Smooth muscle cell of the brain vasculature (primary cell): ENCODE results near the gene SLC18A3.

Source experiments
- DNase-seq: peaks from one replicate; pipeline ENCODE4 v3.0.0-alpha.2; 2012; ENCODE audit warnings: low read depth, low spot score

SLC18A3 gene

DNA sequence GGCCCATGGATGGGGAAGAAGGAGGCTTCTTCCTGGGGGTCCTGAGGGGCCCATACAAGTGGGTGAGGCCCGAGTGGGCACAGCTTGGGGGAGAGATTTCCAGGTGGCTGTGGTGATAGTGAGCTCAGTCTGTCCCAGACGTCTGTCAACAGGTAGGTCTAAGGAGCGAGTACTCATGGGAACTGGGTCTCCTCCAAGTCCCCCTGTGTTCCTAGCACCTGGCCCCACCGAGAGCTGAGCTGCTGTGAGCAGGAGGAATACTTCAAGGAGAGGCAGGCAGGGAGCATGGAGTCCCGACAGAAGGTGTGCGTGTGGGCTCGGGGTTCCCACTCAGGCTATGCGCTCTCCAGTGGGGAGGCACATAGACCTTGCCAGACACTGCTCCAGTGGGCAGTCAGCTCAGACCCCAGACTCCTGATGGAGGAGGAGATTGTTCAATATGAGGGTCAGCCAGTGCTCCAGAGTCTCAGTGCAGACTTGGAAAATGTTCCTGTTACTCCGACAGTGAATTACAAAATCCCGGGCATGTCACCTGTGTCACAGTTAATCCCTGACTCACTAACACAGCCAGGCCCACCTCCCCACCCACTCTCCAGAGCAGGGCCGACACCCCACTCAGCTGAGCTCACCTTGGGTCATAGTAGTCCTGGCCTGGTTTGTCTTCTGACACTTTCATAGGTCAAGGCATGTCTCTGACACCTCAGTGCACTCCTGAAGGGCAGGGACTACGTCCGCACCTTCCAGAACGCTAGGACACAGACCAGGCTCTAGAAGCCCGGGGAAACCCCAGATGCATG lies 41.1 kb downstream of the SLC18A3 start:
- no peak for DNase-seq

GRCh38 chr10:49651917-49652316 lies 41.8 kb downstream of the SLC18A3 start:
- no peak for DNase-seq

DNA sequence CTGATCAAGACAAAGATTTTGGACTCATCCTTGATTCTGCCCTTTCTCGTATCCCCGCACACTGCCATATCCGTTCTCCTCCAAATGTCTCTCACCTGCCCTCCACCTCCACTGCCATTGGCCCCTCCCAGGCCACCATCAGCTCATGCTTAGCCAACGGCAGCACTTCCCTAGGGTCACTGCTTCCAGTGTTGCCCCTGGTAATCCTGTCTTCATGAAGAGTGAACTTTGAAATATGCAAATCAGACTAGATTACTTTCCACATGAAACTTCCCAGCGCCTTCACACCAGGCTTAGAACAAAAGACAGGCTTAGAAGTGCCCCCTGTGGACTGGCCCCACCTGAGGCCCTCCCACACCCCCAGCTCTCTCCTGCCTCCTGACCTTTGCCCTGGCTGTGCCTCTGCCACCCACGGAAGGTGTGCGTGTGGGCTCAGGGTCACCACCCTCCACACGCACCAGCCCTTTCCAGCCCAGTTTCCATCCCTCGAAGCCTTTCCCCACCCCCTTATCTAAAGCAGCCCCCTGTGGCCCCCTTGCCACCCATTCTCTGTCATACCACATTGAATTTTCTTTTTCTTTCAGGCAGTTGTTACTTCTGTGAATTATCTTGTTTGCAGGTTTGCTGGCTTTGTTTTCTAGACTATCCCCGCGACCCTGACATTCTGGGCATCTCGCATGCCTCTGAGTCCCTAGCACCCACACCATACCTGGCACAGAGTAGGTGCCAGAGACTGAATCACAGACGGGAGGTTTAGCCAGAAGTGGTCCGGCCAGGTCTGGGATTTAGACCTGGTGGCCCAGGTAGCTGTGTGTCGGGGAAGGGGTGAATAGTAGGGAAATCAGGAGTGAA lies 42.5 kb downstream of the SLC18A3 start:
- DNase-seq, result no peak

GRCh38 chr10:49653273-49653929 lies 43.3 kb downstream of the SLC18A3 start:
- no peak for DNase-seq

DNA sequence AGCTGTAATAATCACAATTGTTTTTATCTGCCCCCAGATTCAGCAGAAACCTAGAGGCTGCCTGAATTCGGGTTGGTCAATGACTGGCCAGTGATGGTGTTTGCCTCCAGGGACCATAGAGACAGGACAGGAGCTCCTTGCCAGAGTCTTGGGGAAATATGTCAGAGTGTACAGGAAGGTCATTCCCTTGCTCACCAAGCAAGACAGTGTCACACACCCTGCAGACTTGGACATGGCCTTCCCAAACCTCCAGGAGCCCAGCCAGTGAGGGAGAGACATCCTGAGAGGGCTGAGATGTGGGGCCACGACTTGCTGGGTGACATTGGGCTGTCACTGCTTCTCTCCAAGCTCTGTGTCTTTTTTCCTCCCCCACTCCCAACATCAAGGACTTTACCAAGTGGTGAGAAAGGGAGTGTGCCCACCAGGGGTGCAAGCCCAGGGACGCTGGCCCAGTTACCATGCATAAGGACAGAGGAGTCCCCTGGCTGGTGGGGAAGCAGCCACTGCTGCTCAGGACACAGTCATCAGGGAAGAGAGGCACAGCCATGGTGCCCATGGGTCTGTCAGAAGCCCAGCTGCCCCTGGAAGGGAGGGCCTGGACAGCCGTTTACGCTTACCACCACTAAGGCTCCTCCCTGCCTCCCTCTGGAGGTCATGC lies 44.1 kb downstream of the SLC18A3 start:
- DNase-seq, result no peak

DNA sequence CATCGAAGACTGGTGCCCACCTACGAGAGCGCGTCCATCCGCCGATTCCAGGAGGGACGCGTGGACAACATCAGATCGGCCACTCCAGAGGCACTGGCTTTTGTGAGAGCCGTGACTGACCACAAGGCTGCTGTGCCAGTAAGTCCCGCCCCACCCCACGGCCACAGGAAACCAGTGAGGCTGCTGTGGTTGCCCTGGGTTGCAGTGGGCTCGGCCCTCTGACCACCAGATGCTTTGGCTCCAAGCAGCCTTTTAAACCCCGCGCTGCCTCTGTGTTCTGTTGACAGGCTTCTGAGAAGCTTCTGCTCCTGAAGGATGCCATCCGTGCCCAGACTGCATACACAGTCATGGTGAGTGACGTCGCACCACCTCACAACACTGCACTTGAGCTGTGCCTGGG lies 45.0 kb downstream of the SLC18A3 start:
- no peak for DNase-seq

DNA sequence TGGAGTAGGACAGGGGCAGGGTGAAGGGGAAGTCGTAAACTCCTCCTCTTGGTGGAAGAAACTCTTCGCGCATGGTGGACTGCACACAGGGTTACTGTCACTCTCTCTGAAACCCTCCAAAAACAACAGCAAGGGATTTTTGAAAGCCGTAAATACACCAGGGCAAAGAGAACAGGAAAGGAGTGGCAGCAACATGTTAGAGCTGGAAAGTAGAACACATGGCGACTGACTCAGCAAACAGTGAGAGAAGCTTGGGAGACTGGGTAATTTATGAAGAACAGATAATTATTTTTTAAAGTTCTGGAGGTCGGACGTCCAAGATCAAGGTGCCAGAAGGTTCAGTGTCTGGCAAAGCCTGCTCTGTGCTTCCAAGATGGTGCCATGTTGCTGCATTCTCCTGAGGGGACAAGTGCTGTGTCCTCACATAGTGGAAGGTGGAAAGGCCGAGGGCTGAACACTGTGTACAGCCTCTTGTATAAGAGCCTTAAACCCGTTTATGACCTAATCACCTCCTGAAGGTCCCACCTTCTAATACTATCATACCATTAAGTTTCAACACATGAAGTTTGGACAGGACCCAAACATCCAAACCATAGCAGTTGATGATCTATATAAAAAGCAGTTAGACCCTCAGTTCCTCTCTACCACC lies 46.9 kb downstream of the SLC18A3 start:
- DNase-seq, result no peak

DNA sequence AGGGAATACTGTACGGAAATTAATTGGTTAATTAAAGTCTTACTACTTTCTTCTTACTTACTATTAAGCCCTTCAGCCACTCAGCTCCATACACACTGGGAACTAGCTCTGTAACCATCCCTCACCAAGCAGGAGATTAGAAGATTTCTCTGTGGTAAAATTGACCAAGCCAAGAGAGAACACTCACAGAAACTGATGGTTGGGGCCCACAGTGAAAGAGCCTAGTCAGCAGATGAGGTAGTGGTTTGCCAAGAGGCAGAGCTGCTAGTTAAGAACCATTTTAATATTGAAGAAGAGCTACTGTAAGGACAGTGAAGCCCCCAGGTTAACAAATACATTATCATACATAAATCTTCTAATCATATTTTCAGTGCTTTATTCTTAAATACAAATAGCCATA lies 47.5 kb downstream of the SLC18A3 start:
- DNase-seq, result no peak

DNA sequence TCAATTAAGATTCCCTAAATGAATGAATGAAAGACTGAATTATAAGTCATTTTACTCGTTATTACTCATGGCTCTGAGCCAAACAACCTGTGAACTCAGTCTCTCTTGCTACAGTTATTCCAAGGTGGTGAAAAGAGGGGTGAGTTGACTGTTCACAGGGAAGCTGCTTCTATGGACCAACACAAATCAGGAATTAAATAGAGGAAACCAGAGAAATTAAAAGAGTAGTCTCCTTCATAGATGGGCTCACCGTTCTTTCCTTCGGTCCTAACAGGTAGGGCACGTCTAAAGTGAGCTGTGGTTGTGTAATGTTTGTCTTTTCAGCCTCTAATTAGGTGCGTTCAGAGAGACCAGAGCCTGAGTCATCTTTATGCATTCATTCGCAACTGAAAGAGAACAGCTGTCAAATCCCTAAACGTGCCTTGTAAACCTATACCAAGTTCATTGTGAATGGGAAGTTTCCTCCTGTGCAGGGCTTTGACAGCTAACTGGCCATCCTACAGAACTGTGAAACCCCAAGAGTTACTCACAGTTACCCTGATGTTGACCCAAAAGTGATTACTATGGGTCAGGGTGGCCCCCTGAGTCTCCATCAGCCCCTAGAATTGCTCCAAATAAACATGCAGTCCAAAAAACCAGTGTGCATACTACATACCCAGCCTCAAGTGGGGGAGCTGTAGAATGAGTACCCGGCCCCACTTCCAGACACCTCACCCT lies 51.2 kb downstream of the SLC18A3 start:
- no peak for DNase-seq
